ENCODE data around the gene CX3CR1.
"Not testable (repeated sequence)": the region's sequence is repeated elsewhere in the genome, so short reads cannot be mapped to it uniquely, and the experiment has no call there.

GRCh38 chr3:39321574-39321983 is 41.7 kb upstream of the CX3CR1 start:
- not testable (repeated sequence) for TF ChIP-seq YY1 (IDR thresholded peaks at IDR 0.05; ENCODE audit: insufficient read depth, insufficient read length); SUZ12 (IDR thresholded peaks at IDR 0.05; ENCODE audit: extremely low read depth, insufficient read depth, insufficient read length)

Measured in NT2/D1 (cell line).